ENCODE results near the gene C1orf226.
"Not testable (repeated sequence)": the region's sequence is repeated elsewhere in the genome, so short reads cannot be mapped to it uniquely, and the experiment has no call there.

Gene C1orf226

DNA sequence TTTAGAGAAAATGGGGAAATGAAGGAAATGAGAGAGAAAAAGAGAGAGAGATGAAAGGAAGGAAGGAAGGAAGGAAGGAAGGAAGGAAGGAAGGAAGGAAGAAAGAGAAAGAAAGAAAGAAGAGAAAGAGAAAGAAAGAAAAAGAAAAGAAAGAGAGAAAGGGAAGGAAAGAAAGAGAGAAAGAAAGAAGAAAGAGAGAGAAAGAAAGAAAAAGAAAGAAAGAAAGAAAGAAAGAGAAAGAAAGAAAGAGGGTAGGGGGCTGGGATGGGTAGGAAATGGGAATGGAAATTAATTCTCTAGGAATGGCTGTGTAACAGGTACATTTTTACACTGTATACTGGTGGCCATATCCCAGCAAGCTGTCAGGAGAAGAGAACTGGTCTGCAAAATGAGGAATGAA, 34.7 kb downstream of the C1orf226 start:
- DNase-seq, result no peak

DNA sequence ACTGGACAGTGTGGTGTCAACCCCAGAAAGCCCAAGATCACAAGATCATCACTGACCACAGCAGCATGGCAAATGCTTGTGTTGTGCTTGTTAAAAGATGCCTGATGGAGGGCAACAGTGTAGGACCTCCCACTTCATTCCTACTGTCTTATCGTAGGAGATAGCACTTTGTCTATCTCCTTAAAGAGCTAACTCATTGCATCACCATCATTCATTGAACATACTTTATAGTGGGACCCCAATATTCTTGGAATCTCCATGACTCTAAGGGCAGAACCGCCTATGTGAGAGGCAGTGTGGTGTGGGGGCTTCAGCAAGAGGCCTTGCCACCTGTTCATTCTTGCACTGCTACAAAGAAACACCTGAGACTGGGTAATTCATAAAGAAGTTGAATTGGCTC, 35.4 kb downstream of the C1orf226 start:
- no peak for DNase-seq

GRCh38 chr1:162417650-162418049, 36.1 kb downstream of the C1orf226 start:
- DNase-seq, result no peak

DNA sequence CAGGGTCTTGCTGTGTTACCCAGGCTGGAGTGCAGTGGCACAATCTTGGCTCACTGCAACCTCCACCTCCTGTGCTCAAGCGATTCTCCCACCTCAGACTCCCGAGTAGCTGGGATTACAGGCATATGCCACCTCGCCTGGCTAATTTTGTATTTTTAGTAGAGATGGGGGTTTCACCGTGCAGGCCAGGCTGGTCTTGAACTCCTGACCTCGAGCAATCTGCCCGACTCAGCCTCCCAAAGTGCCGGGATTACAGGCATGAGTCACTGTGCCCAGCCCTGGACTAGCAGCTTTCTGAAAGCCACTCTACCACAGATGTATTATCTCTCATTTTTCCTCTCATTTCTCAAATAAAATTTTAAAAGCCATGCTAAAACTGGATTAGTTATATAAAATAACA, 37.1 kb downstream of the C1orf226 start:
- DNase-seq, result not testable (repeated sequence)

DNA sequence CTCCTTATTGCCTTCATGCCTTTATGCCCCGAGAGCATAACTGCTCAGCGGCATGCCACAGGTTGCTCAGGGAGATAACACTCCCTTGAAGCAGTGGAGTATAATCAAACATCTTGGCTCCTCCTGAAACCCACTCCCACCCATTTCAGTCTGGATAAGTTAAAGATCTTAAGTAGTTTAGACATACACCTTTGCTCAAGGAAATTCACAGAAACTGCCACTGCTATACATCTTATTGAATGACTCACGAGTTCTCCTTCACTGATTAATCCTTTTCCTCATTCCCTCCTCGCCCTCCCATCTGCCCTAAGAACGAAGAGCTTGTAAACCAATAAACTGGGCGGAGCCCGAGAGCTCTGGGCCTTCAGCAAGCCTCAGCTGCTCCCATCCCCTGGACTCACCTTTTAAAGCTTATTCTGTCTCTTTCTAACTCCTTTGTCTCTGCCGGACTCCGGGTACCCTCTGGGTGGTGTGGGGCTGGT, 38.0 kb downstream of the C1orf226 start:
- DNase-seq, result not testable (repeated sequence)

DNA sequence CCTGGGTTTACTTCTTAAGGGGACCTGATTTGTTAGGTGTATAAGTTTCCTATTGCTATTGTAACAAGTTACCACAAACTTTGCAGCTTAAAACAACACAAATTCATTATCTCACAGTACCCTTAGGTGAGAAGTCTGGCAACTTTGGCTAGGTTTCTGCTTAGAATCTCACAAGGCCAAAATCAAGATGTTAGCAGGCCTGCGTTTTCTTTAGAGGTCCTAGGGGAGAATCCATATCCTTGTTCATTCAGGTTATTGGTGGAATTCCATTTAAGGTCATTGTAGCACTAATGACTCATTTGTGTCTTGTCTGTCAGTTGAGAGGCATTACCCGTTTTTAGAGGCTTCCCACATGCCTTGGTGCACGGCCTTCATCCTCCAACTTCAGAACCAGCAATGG, 38.6 kb downstream of the C1orf226 start:
- no peak for DNase-seq

DNA sequence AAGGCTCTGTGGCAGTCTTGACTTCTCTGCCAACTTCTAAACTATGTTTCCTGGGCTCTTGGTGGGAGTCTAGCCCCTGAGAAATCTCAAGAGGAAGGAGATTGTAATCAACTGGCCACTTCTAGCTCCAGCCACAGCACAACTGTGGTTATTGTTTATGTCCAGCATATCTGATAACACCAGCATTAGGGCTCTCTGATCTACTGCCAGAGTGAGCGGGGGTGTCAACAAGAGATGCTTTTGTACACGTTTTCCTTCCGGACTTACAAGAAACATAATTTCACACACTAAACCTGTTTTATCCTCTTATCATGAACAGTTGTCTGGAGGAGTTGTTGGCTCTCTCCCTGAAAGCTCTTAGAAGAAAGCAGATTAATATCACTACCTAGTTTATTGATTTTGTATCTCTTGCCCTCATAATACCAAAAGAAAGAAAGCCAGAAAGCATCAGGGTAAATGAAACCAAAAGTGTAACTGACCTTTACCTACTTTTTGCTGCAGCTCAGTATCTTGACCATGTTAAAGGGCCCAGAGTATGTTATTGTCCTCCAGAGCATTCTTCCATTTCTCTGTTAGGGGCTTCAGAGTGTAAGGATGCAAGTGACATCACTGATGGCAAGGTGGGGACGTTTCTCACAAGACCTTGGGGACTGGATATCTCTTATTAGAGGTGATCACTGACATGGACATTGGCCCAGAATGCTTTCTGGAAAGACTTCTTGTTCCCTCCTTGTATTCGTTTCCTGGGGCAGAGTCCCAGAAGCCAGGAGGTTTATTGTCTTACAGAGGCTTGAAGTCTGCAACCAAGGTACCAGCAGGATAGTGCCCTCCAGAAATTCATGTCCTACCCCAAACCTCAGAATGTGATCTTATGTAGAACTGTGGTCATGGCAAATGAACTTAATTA, 40.0 kb downstream of the C1orf226 start:
- no peak for DNase-seq

DNA sequence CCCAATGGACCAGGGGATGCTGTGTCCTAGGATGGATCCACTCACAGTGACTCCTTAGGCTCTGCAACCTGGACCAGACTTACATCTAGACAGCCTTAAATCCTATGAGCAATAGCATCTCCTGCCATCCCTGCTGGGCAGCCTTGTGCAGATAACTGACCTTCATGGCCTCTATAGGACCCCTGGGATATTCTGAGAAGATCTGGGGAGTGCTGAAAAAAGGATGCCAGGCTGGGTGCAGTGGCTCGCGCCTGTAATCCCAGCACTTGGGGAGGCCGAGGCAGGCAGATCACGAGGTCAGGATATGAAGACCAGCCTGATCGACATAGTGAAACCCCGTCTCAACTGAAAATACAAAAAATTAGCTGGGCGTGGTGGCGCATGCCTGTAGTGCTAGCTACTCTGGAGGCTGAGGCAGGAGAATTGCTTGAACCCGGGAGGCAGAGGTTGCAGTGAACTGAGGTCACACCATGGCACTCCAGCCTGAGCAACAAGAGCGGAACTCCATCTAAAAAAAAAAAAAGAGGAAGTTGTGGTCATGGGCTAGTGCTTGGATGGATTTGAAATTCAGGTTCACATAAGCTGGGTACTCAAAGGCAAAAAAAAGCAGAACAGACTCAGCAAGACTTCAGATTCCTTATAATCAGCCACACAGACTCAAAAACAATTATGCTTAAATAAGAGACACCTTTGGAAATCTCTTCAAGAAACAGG, 41.3 kb downstream of the C1orf226 start:
- DNase-seq, result no peak

DNA sequence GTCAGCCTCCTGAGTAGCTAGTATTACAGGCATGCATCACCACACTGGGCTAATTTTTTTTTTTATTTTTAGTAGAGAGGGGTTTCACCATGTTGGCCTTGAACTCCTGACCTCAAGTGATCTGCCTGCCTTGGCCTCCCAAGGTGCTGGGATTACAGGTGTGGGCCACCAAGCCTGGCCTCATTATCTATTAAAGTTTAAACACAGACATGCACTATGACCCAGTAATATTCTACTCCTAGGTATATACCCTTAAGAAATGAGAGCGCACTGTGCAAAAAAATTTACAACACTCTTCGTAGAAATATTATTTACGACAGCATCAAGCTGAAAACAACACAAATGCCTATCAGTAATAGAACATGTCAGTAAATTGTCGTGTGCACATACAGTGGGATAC, 49.1 kb downstream of the C1orf226 start:
- DNase-seq, result no peak

- not testable (repeated sequence) for DNase-seq
These were observed 51.6 kb downstream of the C1orf226 start for GRCh38 chr1:162432977-162433713.
